GM21526 (cell line): ENCODE data around the gene MDC1.
"Not testable (repeated sequence)": the region's sequence is repeated elsewhere in the genome, so short reads cannot be mapped to it uniquely, and the experiment has no call there.

Source experiments
- ATAC-seq: cut with Tn5 transposase; IDR thresholded peaks from one replicate; pipeline ENCODE4 v1.9.1; 2021; ENCODE audit warnings: moderate library complexity; ENCODE audit not compliant: unreplicated experiment, low FRiP score

The MDC1 gene

DNA sequence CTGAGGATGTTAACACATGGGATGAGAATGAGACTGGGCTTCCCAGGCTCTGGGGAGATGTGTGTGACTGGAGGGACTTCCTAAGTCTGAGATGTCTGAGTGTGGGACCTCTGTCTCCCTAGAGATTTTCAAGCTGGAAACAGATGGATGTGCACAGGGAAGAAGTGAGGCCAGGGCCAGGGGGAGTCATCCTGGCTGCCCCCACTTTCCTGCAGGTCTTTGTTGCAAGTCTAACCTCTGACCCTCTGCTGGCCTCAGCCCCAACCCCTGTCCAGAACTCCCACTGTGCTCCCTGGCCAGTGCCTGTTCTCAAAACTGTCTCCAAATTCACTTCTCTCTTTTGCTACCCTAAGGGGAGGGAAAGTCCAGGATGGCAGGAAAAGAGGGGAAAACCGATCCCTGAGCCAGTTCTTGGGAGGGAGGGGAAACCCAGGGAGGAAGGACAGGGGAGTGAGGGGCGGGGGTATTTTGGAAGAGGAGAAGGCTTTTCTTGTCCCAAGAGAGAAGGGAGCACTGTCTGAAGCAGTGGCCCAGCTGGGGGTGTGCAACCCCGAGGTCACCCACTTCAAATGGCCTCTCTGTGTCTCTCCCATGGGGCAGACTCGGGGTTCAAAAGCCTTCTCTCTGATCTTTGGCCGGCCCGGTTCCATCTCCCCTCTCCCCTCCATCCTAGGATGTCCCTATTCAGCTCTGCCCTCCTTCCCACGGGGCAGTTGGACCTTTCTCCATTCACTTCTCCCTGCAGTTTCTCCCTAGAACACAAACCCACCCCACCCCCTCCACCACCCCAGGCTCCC, 33.7 kb downstream of the MDC1 start:
- ATAC-seq: no peak

DNA sequence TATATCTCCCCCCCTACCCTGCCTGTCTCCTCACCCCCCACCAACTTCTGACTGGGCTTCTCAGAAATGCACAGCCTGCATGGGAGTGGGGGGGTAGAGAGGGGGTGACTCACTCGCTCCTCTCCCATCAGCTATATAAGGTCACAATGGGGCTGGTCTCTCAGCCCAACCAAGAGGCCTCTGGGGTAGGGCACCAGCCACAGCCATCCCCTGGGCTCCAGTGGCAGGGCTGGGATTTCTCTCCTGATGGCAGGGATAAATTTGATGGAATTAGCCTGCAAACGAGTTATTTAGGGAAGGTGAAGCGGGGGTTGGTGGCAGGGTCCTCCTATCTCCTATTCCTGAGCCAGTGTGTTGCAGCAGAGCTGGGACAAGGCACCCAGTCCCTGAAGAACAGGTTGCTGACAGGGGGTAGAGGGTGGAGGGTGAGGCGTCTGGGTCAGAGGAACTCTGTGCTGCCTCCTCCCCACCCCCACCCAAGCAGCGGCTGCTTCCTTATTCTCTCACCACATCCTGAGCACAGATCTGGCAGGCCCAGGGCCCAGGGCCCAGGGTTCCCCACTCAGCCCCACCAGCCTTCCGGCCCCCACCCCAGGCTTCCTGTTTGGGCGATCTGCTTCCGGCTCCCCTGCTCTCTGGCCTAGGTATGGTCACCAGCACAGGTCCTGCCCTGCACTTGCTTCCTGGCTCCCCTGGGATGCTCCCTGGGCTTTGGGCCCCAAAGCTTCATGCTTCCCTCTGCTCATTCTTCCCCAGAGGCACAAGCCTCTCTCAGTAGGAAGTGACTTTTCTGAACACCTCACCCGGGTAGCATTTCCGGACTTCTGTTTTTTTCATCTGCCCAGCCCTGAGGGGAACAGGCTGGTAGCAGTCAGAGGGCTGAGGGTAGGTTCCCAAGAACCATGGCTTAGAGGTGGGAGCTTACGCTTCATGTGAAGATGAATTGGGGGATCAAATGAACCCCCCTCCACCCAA, 34.7 kb downstream of the MDC1 start:
- ATAC-seq: no peak

DNA sequence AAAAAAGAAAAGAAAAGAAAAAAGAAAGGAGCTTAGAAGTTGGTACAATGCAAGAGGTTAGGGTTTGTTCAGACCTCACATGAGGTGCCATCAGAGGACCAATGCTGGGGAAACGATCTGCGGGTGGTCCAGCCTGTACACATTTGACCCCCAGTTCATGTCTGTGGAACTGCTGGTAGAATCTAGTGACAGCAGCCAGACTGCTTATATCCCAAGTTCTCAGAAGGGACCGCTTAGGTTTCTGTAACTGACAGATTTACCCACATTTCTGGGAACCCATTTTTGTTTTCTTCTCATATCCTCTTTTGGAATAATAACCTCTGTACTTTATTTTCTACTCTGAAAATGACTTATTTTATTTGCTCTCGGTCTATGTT, 35.3 kb downstream of the MDC1 start:
- no peak for ATAC-seq

DNA sequence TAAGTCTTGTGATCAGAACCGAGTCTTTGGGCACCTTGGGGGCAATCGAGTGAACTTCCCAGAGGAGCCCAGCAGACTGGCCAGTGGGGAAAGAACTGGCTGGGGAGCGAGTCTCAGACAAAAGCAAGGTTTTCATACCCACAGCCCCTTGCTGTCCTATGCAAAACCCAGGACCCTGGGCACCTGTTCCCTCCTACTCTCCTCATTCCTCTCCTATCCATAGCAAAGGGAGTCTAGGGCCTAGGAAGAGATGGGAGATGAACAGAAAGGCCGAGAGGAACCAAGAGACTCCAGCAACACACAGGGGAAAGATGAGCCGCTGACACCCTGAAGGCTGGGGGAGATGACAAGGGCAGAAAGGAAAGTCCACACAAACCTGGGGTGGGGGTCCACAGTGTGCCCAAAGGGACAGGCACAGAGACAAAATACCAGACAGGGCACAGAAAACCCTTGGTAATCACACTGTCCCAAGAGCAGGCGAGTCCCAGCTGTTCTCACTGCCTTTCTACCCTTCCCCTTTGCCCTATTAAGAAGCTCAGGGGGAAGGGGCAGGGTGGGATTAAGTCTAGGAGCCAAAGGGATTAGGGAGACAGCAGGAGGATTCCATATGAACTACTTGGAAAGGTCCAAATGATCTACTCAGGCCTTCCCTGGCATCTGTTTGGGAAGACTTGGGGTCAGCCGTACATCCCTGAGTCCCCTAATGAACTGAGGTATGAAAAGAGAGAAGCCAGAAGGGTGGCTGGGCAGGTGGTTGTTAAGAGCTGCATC, 37.1 kb downstream of the MDC1 start:
- ATAC-seq: no peak

DNA sequence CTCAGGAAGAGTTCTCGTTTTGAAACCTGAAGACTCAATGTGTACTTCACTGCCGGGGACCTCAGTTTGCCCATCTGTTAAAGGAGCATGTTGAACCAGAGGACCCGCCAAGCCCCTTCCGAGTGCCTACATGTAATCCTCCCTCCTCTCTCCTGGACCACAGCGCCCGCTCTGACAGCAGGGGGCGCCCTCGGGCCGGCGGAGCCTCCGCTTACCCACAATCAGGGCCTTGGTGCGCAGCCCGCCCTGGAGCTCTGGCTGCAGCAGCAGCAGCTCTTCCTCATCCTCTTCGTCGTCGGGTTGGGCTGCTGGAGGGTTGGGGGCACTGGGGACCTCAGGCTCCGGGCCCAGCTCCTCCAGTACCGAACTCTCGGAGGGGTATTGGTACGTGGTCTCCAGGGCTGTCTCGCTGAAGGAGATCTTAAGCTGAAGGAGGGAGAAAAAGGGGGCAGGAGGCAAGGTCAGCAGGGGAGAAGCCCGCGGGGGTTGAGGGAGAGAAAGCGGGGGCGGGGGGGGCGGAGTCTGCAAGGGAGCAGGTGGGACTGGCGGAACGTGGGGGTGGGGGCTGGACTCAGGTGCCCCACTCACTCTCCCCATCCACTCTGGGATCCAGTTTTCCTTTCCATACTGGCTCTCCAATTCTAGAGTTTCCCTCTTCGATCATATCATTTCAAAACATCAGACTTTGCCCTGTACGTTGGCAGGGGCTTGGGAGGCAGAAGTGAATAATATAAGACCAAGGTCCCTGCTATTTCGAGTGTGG, 37.9 kb downstream of the MDC1 start:
- ATAC-seq: no peak

DNA sequence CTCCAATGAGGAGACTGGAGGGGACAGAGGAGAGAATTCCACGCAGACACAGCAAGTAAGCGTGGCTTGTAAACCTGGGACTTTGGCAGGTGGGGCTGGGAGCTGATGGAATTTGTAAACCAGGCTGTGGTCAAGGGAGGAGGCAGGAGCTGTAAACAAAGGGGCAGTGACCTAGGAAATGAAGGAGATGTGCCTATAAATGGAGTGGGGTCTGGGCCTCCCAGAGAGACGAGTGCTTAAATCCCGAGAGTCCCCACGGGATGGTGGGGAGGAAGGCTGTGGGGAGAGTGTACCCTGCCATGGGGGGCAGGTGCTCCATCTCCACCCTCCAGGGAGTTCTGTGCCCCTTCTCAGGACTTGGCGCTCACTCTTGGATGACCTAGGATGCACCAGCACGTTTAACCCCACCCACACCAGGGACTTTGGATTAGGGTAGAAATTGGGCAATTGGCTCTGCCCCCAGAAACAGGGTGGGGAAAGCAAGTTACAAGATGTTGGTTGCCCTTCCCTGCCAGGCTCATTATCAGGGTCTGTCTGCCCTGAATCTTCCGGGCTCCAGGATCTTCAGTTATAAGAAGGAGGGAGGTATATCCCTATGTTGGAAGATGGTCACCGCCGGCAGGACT, 40.3 kb downstream of the MDC1 start:
- no peak for ATAC-seq

DNA sequence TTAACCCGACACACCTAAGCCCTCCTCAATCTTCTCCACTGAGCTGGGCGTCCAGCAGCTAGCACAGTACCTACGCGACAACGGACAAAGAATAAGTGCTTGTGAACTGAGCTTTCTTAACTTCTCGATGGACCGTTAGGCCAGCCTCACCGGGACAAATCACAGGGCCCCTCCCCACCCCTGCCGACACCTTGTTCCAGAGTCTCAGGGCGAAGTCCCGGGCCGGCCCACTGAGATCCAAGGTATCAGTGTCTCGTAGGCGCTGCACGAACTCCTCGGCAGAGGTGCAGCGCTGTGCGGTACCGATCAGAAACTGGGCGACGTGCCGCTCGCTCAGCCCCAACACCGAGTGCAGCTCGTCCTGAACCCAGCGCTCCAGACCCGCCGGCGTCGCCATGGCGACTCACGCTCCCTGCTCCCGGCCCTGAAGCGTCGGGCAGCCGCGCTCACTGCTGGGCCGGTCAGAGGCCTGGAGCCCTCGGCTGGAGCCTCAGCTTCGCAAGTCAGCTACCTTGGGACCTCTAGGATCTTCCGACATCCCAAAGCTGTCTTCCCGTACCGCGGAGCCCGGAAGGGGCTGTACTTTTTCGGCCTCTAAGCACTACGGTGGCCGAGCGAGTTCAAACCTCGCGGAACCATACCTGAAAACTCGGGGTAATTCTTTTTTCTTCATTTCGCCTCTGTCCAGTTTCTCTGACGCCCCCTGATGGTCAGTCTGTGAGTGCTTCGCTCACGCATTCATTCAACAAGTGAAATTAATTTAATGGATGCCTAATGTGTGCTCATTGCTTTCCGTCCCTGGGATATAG, 44.4 kb downstream of the MDC1 start, which contains the start of gene DHX16:
Gene DHX16, minus strand, starts transcription at position 562 of the 809 bp plus-strand sequence. Its CDS starts 165 bp downstream, at position 397.
- ATAC-seq: peak; percentile 39

DNA sequence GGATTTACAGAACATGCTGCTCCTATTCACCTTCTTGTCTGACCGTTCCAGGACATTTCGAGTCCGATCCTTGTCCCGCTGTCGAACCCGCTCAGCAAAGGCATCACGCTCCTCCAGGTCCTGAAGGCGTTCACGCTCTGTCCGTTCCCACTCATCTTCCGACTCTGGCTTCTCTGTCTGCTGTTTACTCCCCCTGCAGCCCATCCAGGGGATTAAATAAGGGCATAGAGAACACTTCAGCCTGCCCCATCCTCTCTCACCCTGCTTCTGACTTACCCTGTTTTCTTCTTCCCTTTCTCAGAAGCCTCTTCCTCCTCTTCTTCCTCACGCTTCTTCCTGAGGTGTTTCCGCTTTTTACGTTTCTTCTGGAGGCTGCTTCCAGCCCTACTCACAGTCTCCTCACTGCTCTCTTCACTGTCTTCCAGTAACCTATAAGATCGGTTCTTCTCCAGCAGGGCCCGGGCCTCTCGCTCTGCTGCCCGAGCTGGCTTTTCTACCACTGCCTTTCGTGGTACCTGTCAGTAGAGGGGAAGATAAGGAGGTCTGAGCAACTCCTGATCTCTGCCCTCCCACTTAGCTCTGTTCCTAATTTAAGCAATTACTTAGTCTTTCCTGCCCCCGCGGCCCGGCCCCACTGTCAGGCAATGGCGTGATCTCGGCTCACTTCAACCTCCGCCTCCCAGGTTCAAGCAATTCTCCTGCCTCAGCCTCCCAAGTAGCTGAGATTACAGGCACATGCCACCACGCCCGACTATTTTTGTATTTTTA, 46.1 kb downstream of the MDC1 start:
- no peak for ATAC-seq

DNA sequence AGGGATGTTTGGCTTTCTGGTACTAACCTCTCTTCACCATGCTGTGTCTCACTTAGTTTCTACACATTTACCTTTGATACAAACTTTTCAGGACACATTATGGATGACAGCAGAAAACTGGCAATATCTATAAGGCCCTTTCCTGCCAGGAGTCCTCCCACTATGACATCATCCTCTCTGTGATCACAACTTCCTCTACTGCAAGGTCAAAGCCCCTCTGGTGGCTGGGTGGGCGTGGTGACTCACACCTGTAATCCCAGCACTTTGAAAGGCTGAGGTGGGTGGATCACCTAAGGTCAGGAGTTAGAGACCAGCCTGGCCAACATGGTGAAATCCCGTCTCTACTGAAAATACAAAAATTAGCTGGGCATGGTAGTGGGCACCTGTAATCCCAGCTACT, 50.8 kb downstream of the MDC1 start:
- not testable (repeated sequence) for ATAC-seq

DNA sequence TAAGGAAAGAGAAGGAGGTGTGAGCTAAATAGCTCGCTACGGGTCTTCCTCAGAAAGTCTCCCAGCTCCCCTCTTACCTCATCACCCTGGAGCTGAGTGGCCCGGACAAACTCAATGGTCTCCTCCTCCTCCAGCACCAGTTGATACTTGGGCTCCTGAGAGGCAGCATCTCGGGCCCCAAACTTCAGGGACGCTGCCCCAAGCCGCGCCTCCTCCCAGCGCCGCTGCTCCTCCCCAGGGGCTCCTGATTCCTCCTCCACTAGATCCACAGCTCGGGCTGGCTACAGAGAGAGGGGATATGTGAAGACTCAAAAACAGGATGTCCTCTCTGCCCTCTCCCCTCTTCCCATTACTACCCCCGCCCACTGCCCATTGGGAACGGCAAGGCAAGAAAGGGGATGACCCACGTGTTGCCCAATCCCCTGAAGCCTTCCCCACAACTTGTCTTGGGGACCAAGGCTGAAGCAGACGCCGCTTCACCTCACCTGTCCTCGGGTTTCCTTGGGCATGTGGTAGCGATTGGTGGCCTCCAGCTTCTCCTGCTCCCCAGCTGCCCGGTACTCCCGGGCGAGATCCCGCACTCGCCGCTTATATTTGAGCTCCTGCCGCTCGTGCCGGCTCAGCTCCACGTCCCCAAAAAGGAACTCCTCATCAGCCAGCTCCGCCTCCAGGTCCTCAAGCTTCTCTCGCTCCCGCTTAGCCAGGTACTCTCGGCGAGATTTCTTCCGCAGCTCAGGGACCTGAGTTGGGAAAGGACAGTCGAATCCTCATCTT, 51.9 kb downstream of the MDC1 start:
- ATAC-seq: no peak

DNA sequence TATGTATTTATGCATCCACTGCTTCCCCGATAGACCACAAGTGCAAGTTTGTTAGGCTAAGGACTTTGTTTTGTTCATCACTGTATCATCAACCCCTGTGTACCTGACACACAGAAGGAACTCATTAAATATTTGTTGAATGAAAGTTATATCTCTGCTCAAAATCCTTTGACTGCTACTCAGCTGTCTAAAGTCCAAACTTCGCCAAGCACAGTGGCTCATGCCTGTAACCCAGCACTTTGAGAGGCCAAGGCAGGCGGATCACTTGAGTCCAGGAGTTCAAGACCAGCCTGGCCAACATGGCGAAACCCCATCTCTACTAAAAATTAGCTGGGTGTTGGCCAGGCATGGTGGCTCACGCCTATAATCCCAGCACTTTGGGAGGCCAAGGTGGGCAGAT, 59.2 kb downstream of the MDC1 start:
- ATAC-seq: not testable (repeated sequence)

DNA sequence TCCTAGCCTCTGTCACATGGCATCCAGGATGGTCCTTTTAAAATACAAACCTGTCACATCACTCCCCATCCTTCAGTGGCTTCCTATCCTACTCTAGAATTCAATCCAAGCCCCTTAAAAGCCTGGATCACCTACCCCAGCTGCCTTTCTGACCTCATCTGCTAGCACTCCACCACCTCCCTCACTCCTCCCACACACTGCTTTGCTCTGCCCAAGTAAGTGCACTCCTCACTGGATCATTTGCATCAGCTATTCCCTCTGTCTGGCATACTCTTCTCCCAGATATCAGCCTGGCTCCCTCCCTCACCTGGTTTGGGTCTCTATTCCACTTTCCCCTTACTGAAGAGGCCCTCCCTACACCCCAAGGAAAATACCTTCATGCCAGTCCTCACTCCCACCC, 59.6 kb downstream of the MDC1 start:
- no peak for ATAC-seq

DNA sequence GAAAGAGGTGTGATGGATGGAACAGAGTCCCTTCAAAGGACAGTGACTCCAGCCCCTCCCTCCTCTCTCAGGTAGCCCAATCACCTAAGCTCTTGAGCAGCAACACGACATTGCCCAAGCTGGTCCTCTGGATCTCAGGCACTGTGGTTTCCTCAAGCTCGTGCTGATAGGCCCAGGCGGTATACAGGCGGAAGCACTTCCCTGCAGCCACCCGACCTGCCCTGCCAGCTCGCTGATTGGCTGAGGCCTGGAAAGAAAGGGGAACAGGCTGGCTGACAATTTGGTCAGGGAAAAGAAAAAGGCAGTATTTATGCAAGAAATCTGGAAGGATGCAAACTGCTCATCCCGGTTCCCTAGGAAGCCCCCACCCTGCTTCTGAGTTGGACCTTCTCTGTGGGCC, 60.6 kb downstream of the MDC1 start:
- ATAC-seq: no peak

DNA sequence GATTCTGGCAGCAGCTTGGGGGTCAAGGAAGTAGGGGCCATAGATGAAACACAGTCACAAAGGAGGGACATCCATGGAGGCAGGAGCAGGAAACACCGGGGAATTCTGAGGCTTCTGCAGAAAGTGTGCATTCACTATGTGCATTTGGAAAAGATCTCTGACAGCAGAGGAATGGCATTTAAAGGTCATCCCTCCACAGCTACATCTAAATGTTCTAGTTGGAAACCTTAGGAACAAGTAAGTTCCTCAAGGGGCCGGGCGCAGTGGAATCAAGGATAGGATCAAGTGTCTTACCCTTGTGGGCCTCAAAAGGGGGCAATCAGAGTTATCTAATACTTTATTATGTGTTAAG, 61.4 kb downstream of the MDC1 start:
- ATAC-seq: no peak

DNA sequence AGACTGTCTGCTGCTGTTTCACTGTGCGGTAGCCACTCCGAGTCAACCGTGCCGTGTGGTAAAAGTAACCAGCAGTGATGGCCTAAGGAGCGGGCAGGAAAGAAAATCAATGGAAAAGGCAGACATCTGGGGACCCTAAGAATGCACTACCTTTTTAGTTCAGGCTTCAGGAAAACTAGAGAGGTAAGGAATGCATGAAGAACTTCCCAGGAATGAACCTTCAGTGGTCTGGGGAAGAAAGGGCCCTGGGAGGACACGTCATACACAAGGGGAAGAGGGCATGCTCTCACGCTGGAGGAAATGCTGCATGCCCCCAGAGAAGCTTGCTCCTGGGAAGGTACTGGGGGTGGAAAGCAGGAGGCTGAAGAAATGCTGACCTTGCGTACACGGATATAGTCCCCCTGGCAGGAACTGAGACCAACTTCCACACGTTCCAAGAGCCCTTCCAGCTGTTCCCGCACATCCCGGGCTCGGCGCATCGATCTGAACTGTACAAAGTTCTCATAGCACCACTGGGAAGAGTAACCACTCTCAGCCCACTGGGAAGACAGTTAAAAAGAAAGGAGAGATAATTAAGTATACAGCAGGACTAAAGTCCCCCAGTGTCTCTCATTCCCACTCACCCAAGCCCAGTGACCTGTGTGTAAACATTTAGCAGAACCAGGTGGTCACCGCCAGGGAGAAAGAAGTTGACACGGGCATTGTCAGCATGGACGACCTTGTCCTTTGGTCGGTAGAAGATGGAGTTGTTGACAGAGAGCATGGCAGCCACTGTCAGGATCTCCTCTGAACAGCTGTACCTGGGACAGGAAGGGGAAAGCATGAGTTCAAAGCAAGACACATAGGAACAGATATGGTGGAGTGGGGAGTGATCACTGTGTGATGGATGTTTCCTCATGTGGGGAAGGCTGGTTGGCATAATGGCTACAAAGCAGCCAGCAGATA, 62.0 kb downstream of the MDC1 start:
- ATAC-seq: no peak

DNA sequence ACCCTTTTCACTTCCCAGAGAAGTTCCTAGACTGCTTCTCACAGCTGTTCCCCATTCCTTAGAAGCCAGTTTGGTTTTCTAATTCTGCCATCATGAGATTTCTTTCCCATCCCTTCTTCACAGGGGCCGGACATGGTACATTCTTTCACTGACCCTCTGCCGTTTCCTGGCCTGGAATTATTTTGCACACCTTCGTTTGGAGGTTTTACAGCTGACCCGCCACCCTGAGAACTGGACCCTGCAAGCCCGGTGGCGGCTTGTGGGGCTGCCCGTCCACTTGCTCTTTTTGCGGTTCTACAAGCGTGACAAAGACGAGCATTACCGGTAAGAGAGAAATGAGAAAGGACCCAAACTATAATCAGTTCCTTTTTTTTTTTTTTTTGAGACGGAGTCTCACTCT, 65.9 kb downstream of the MDC1 start:
- ATAC-seq: no peak
